Natural killer cell (primary cell): ENCODE results near the gene DDX1. TPM values are rescaled to one million over a fixed set of nuclear protein-coding genes. Genes with fewer than 3 reads are reported as not detected.

Experiments used
- ATAC-seq, 3 donors: fragments of 150-1000 bp in 2 of 3; fragments of 200-7000 bp in 1 of 3; cut with Tn5 transposase; 1 replicate in 1 of 3; 2 replicates in 2 of 3; pipeline ENCODE4 v1.10.0; 2021; ENCODE audit warnings: mild to moderate bottlenecking in 2 of 3, moderate library complexity in 2 of 3
- DNase-seq, 2 donors: peaks; one replicate each; pipeline versions ENCODE4 v3.0.0 to v3.0.0-alpha.2; 2013 to 2021; ENCODE audit warnings: mixed read lengths in 1 of 2
- H3K27ac ChIP-seq: one replicate; pipeline ENCODE4 v1.5.1; 2013; ENCODE audit warnings: mild to moderate bottlenecking, low read length
- H3K27me3 ChIP-seq: one replicate; pipeline ENCODE4 v1.6.1; 2013; ENCODE audit warnings: low read length; ENCODE audit not compliant: control insufficient read depth, insufficient read depth
- H3K36me3 ChIP-seq: one replicate; pipeline ENCODE4 v1.6.1; 2013; ENCODE audit warnings: low read length; ENCODE audit not compliant: control insufficient read depth, insufficient read depth
- H3K4me1 ChIP-seq: one replicate; pipeline ENCODE4 v1.6.1; 2013; ENCODE audit warnings: low read length; ENCODE audit not compliant: control insufficient read depth, insufficient read depth
- H3K4me3 ChIP-seq: one replicate; pipeline ENCODE4 v1.5.1; 2013; ENCODE audit warnings: low read length
- H3K9me3 ChIP-seq: one replicate; pipeline ENCODE4 v1.6.1; 2013; ENCODE audit warnings: low read length; ENCODE audit not compliant: control insufficient read depth, insufficient read depth
- H3K27ac Mint-ChIP-seq, 2 donors: one replicate each; pipeline ENCODE4 v1.8.0; 2022; ENCODE audit warnings: mild to moderate bottlenecking in 2 of 2, mixed read lengths in 2 of 2, moderate library complexity in 1 of 2
- H3K27me3 Mint-ChIP-seq, 2 donors: one replicate each; pipeline ENCODE4 v1.8.0; 2022; ENCODE audit warnings: low read depth in 2 of 2, mixed read lengths in 2 of 2
- H3K36me3 Mint-ChIP-seq: one replicate; pipeline ENCODE4 v1.8.0; 2022; ENCODE audit warnings: mixed read lengths
- H3K4me1 Mint-ChIP-seq, 2 donors: one replicate each; pipeline ENCODE4 v1.8.0; 2022; ENCODE audit warnings: mixed read lengths in 2 of 2
- H3K4me3 Mint-ChIP-seq: one replicate; pipeline ENCODE4 v1.8.0; 2022; ENCODE audit warnings: mild to moderate bottlenecking, moderate library complexity, mixed read lengths
- H3K9me3 Mint-ChIP-seq, 2 donors: one replicate each; pipeline ENCODE4 v1.8.0; 2022; ENCODE audit warnings: mixed read lengths in 2 of 2
- WGBS: methylation state at CpG from one replicate; pipeline ENCODE4 v1.1.7; 2013; ENCODE audit warnings: missing lambda C conversion rate; ENCODE audit not compliant: insufficient coverage; 5-methylcytosine and 5-hydroxymethylcytosine counted together
- intact Hi-C: fragments of 100-400 bp; cut with micrococcal nuclease; formaldehyde crosslinking; loops from one replicate; pipeline ENCODE4 v1.14.2; 2022
- total RNA-seq, 4 donors: library from RNA; stranded (reverse); fragments of 120-200 nt in 1 of 4; gene quantifications; one replicate each; pipeline versions ENCODE4 v1.2.3 to v1.2.4, GENCODE V29; 2013 to 2022
- TF ChIP-seq, protein P1 (sequence below): fragments of 200-600 bp; IDR thresholded peaks from one replicate; pipeline ENCODE4 v1.8.0; 2022; ENCODE audit warnings: antibody characterized with exemption

DDX1 gene
- total RNA-seq, 3 donors from 2014 or later (not counting 1 experiment from before 2014, with no cell fraction given): 28.5 to 43.4 (median 37.2) TPM

DNA sequence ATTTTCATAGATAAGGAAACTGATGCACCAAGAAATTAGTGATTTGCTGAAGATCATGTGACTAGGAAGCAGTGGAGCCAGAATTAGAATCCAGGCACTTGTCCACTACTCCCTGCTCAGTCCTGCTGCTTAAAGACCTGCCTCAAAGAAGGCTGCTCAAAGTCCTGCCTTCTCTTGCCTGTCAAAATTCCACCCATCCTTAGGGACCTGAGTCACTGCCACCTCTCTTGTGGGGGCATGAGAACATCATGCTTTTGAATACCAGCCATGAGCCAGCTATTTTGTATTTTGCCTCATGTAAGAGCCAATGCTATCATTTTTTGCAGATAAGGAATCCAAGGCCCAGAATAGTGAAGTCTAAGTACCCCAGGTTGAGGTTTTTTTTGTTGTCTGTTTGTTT, 47.1 kb downstream of the DDX1 start:
- intact Hi-C loops: no loop called here
- Histone ChIP-seq H3K27ac (no peak overlapping the region), H3K9me3 (no peaks in the 10 kb centered on the region), H3K36me3 (peaks cover 15% of the 10 kb centered on the region), H3K4me1 (no peaks in the 10 kb centered on the region), H3K4me3 (no peak overlapping the region), H3K27me3 (no peaks in the 10 kb centered on the region)
- DNase-seq: no peak
- Mint-ChIP-seq H3K27ac (no peak overlapping the region), H3K27me3 (no peaks in the 10 kb centered on the region), H3K9me3 (peaks cover 0 to 6% of the 10 kb centered on the region in 2 donors), H3K4me1 (peaks cover 0 to 7% of the 10 kb centered on the region in 2 donors), H3K36me3 (peaks cover 23% of the 10 kb centered on the region), H3K4me3 (no peak overlapping the region)
- no peak for ATAC-seq
- TF ChIP-seq, protein P1, sequence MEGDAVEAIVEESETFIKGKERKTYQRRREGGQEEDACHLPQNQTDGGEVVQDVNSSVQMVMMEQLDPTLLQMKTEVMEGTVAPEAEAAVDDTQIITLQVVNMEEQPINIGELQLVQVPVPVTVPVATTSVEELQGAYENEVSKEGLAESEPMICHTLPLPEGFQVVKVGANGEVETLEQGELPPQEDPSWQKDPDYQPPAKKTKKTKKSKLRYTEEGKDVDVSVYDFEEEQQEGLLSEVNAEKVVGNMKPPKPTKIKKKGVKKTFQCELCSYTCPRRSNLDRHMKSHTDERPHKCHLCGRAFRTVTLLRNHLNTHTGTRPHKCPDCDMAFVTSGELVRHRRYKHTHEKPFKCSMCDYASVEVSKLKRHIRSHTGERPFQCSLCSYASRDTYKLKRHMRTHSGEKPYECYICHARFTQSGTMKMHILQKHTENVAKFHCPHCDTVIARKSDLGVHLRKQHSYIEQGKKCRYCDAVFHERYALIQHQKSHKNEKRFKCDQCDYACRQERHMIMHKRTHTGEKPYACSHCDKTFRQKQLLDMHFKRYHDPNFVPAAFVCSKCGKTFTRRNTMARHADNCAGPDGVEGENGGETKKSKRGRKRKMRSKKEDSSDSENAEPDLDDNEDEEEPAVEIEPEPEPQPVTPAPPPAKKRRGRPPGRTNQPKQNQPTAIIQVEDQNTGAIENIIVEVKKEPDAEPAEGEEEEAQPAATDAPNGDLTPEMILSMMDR: no peak

DNA sequence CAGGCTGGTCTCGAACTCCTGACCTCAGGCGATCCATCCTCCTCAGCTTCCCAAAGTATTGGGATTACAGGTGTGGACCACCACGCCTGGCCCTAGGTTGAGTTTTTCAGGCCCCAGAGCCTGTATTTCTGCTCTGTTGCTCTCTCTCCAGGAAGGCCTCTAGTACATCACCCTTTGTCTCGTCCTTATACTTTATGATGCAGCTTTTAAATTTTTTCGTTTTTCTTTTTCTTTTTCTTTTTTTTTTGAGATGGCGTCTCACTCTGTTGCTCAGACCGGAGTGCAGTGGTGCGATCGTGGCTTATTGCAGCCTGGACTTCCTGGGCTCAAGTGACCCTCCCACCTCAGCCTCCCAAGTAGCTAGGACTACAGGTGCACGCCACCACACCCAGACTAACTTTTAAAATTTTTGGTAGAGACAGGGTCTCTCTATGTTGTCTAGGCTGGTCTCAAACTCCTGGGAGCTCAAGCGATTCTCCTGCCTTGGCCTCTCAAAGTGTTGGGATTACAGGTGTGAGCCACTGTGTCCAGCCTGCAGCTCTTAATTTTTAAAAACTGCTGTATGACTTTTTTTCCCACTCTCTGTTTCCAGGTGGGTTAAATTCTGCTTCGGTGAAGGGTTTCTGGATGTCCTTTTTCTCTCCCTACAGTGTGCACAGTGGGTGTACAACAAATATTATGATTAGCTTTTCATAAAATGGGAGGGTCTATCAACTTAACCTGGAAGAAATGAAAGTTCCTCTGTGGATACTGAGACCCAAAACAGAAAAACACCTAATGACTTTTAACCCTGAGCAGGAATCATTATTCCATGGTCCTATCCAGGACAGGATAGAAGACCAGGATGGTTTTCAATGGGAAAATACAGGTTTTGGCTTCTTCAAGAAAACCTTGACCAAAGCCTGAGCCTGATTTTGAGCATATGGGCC, 47.9 kb downstream of the DDX1 start:
- peaks cover 0 to 7% of the 10 kb centered on the region in 2 donors for H3K4me1 Mint-ChIP-seq
- peaks cover 9% of the 10 kb centered on the region for H3K36me3 ChIP-seq
- H3K27me3 Mint-ChIP-seq: no peaks in the 10 kb centered on the region
- no peaks in the 10 kb centered on the region for H3K27me3 ChIP-seq
- 82% methylated on average over 12 of the region's 12 CpGs for WGBS
- H3K4me3 Mint-ChIP-seq: no peak overlapping the region
- TF ChIP-seq, protein P1: no peak
- no peaks in the 10 kb centered on the region for H3K9me3 ChIP-seq
- ATAC-seq: no peak
- H3K27ac ChIP-seq: no peak overlapping the region
- no peaks in the 10 kb centered on the region for H3K4me1 ChIP-seq
- DNase-seq: no peak
- no peak overlapping the region for H3K27ac Mint-ChIP-seq
- intact Hi-C loops: no loop called here
- H3K9me3 Mint-ChIP-seq: peaks cover 0 to 6% of the 10 kb centered on the region in 2 donors
- H3K4me3 ChIP-seq: no peak overlapping the region
- H3K36me3 Mint-ChIP-seq: peaks cover 15% of the 10 kb centered on the region

DNA sequence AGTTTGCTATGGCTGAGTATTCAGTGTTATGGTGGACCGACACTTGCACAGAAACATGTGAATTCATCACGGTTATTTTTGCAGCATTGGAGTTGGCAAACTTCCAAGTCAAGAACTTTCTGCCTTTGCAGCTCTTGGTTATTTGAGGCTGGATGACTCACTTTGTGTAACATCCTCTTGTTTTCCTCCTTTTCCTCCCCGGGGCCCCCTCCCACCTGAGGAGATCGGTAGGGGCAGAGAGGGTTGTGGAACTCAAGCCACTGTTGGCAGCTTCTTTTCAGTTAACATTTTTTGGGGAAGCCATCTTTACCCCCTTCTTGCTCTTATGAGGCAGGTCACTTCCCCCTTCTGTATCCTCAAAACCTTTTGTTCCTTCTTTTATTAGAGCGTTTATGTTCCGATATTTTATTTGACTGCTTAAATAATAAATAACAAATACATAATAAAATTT, 48.6 kb downstream of the DDX1 start:
- intact Hi-C loops: no loop called here
- Mint-ChIP-seq H3K4me3 (no peak overlapping the region), H3K4me1 (peaks cover 0 to 7% of the 10 kb centered on the region in 2 donors), H3K36me3 (peaks cover 14% of the 10 kb centered on the region), H3K27ac (no peak overlapping the region), H3K27me3 (no peaks in the 10 kb centered on the region), H3K9me3 (peaks cover 0 to 6% of the 10 kb centered on the region in 2 donors)
- WGBS: 41% methylated on average over 2 of the region's 6 CpGs
- Histone ChIP-seq H3K9me3 (no peaks in the 10 kb centered on the region), H3K4me1 (no peaks in the 10 kb centered on the region), H3K27ac (no peak overlapping the region), H3K27me3 (no peaks in the 10 kb centered on the region), H3K36me3 (peaks cover 5% of the 10 kb centered on the region), H3K4me3 (no peak overlapping the region)
- ATAC-seq: no peak
- DNase-seq: no peak
- TF ChIP-seq, protein P1: no peak
